SK-N-SH (cell line): Measurements from ENCODE around the gene PNCK.

Experiments used
- CHD2 ChIP-seq: fragments of 150-350 bp; IDR thresholded peaks from 2 replicates; pipeline ENCODE4 v1.6.1; 2018; ENCODE audit warnings: low read length; ENCODE audit not compliant: partially characterized antibody
- CTCF ChIP-seq: fragments of 200-600 bp; sonication (generic); IDR thresholded peaks from 2 replicates; pipeline ENCODE4 v1.6.1; 2017; ENCODE audit warnings: antibody characterized with exemption, mild to moderate bottlenecking, moderate library complexity
- ELF1 ChIP-seq: IDR thresholded peaks from 2 replicates; pipeline ENCODE4 v1.4.0; 2012
- EP300 ChIP-seq, 2 experiments: IDR thresholded peaks; 2 replicates each; pipeline versions ENCODE4 v1.4.0 to v1.6.1; 2012; ENCODE audit warnings: borderline replicate concordance in 1 of 2, low read depth in 1 of 2, low read length in 1 of 2
- EZH2phosphoT487 ChIP-seq: fragments of 200-600 bp; sonication (generic); IDR thresholded peaks from 2 replicates; pipeline ENCODE4 v1.6.1; 2017; ENCODE audit warnings: low read depth, mixed run types, mild to moderate bottlenecking, antibody characterized with exemption, moderate library complexity, borderline replicate concordance
- FOXJ3 ChIP-seq: sonication (generic); formaldehyde crosslinking; IDR thresholded peaks from 2 replicates; pipeline ENCODE4 v1.5.1; 2020; ENCODE audit warnings: mild to moderate bottlenecking, missing genetic modification reagents
- GABPA ChIP-seq: IDR thresholded peaks from 2 replicates; pipeline ENCODE4 v1.4.0; 2012; ENCODE audit warnings: low read depth, mild to moderate bottlenecking
- JUND ChIP-seq: IDR thresholded peaks from 2 replicates; pipeline ENCODE4 v1.4.0; 2012
- MAX ChIP-seq: IDR thresholded peaks from 2 replicates; pipeline ENCODE4 v1.4.0; 2012; ENCODE audit warnings: low read depth
- POLR2AphosphoS5 ChIP-seq: IDR thresholded peaks from 2 replicates; pipeline ENCODE4 v1.6.1; 2012; ENCODE audit warnings: low read depth, low read length
- REST ChIP-seq: IDR thresholded peaks from 2 replicates; pipeline ENCODE4 v1.6.1; 2012; ENCODE audit warnings: mild to moderate bottlenecking, low read depth, low read length, moderate library complexity
- SIN3A ChIP-seq: IDR thresholded peaks from 2 replicates; pipeline ENCODE4 v1.6.1; 2012; ENCODE audit warnings: low read depth, mild to moderate bottlenecking, low read length, moderate library complexity, borderline replicate concordance
- SMC3 ChIP-seq: IDR thresholded peaks from 2 replicates; pipeline ENCODE4 v1.6.1; 2012; ENCODE audit warnings: low read depth, low read length, improper control_type of control experiment
- USF2 ChIP-seq: fragments of 150-350 bp; IDR thresholded peaks from 2 replicates; pipeline ENCODE4 v1.6.1; 2017; ENCODE audit warnings: antibody characterized with exemption, low read length, low read depth, borderline replicate concordance

- TF ChIP-seq CTCF (no peak), SMC3 (no peak), POLR2AphosphoS5 (no peak), CHD2 (no peak), EZH2phosphoT487 (no peak), JUND (no peak), FOXJ3 (CRISPR knock-in tag) (no peak), GABPA (no peak), USF2 (no peak), MAX (no peak), EP300 (IDR thresholded peaks at IDR 0.05; ENCODE audit: borderline replicate concordance in 1 of 2, low read depth in 1 of 2, low read length in 1 of 2) (no peak), REST (no peak), SIN3A (no peak), ELF1 (no peak)
These were observed 38.2 kb downstream of the PNCK start for GRCh38 chrX:153635388-153635787.
